SK-N-SH treated with all-trans-retinoic acid at 6 μM for 48 hours (cell line): ENCODE data around the gene KAT6B.

Source experiments
- BACH2 ChIP-seq: fragments of 250-450 bp; sonication (Bioruptor Pico); IDR thresholded peaks from 2 replicates; pipeline ENCODE4 v1.9.0; 2021; ENCODE audit warnings: mild to moderate bottlenecking, borderline replicate concordance
- CREB5 ChIP-seq: fragments of 250-450 bp; sonication (Bioruptor Pico); IDR thresholded peaks from 2 replicates; pipeline ENCODE4 v1.5.1; 2020; ENCODE audit warnings: low read depth, mild to moderate bottlenecking, moderate library complexity
- ESRRG ChIP-seq: fragments of 250-450 bp; sonication (Bioruptor Pico); IDR thresholded peaks from 2 replicates; pipeline ENCODE4 v1.6.1; 2021; ENCODE audit warnings: mild to moderate bottlenecking
- OSR1 ChIP-seq: fragments of 250-450 bp; sonication (Bioruptor Pico); IDR thresholded peaks from 2 replicates; pipeline ENCODE4 v1.8.0; 2022; ENCODE audit warnings: moderate library complexity, mild to moderate bottlenecking, inconsistent platforms
- POU6F1 ChIP-seq: fragments of 250-450 bp; sonication (Bioruptor Pico); IDR thresholded peaks from 2 replicates; pipeline ENCODE4 v1.8.0; 2021; ENCODE audit warnings: low read depth, mild to moderate bottlenecking, moderate library complexity, borderline replicate concordance
- PPARA ChIP-seq: fragments of 250-450 bp; sonication (Bioruptor Pico); IDR thresholded peaks from 2 replicates; pipeline ENCODE4 v1.5.0; 2020; ENCODE audit warnings: mild to moderate bottlenecking, borderline replicate concordance
- ZNF70 ChIP-seq: fragments of 450-650 bp; formaldehyde crosslinking; IDR thresholded peaks from 2 replicates; pipeline ENCODE4 v1.5.0; 2020; ENCODE audit warnings: mild to moderate bottlenecking, moderate library complexity
- ZNF8 ChIP-seq: fragments of 450-650 bp; formaldehyde crosslinking; IDR thresholded peaks from 2 replicates; pipeline ENCODE4 v1.5.0; 2020; ENCODE audit warnings: mild to moderate bottlenecking, moderate library complexity
- TF ChIP-seq, protein P1 (sequence below): fragments of 250-450 bp; sonication (Bioruptor Pico); IDR thresholded peaks from 2 replicates; pipeline ENCODE4 v1.8.0; 2020; ENCODE audit warnings: mild to moderate bottlenecking, moderate library complexity, borderline replicate concordance

- TF ChIP-seq ZNF8 (CRISPR knock-in tag) = no peak
- TF ChIP-seq, protein P1, sequence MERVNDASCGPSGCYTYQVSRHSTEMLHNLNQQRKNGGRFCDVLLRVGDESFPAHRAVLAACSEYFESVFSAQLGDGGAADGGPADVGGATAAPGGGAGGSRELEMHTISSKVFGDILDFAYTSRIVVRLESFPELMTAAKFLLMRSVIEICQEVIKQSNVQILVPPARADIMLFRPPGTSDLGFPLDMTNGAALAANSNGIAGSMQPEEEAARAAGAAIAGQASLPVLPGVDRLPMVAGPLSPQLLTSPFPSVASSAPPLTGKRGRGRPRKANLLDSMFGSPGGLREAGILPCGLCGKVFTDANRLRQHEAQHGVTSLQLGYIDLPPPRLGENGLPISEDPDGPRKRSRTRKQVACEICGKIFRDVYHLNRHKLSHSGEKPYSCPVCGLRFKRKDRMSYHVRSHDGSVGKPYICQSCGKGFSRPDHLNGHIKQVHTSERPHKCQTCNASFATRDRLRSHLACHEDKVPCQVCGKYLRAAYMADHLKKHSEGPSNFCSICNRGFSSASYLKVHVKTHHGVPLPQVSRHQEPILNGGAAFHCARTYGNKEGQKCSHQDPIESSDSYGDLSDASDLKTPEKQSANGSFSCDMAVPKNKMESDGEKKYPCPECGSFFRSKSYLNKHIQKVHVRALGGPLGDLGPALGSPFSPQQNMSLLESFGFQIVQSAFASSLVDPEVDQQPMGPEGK (CRISPR knock-in tag) = no peak
- no peak for TF ChIP-seq PPARA (CRISPR knock-in tag)
- no peak for TF ChIP-seq CREB5 (CRISPR knock-in tag)
- no peak for TF ChIP-seq ESRRG (CRISPR knock-in tag)
- no peak for TF ChIP-seq OSR1 (CRISPR knock-in tag)
- no peak for TF ChIP-seq POU6F1
- no peak for TF ChIP-seq BACH2 (CRISPR knock-in tag)
- no peak for TF ChIP-seq ZNF70 (CRISPR knock-in tag)
These were observed 255.0 kb downstream of the KAT6B start for GRCh38 chr10:75081379-75081778.
